ENCODE data around the gene ITGA3.
"Not testable (repeated sequence)": the region's sequence is repeated elsewhere in the genome, so short reads cannot be mapped to it uniquely, and the experiment has no call there.

The ITGA3 gene

DNA sequence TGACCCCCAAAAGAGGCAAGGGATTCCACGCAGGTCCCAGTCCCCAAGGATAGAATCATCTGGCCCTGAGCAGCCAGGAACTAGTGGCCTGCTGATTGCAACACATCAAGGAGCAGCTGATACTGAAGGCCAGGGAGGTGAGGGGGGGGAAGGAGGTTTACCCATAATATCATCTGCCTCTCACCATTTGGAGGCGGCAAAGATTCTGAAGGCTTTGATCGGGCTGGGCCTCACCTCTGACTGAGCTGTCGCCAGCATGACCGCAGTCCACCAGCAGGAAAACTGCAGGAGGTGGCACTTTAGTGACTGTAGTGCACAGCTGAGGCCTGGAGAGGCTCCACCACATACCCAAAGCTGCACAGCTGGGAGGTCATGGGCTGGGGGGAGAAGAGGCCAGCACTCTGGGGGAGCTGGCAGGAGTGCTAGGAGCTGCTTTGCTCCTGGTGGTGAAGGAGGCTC, 20.5 kb upstream of the ITGA3 start:
- DNase-seq (ENCODE audit: low spot score): no peak

DNA sequence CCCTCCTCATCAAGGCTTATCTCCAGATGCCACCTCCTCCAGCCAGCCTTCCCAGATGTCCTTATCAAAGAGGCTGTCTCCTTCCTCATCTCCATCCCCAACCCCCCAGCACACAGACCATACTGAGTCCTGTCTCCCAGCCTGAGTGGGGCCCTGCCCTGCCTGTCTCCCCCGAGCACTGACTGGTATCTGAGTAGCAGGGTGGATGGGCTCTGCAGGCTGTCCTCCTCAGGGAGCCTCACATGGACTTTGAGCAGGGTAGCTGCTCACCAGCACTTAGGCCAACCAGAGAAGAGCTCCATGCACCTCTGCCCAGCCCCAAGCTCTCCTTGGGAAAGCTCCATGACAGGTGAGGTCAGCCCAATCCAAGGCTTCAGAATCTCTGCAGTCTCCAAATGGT, 20.0 kb upstream of the ITGA3 start:
- no peak for DNase-seq (ENCODE audit: low spot score)

DNA sequence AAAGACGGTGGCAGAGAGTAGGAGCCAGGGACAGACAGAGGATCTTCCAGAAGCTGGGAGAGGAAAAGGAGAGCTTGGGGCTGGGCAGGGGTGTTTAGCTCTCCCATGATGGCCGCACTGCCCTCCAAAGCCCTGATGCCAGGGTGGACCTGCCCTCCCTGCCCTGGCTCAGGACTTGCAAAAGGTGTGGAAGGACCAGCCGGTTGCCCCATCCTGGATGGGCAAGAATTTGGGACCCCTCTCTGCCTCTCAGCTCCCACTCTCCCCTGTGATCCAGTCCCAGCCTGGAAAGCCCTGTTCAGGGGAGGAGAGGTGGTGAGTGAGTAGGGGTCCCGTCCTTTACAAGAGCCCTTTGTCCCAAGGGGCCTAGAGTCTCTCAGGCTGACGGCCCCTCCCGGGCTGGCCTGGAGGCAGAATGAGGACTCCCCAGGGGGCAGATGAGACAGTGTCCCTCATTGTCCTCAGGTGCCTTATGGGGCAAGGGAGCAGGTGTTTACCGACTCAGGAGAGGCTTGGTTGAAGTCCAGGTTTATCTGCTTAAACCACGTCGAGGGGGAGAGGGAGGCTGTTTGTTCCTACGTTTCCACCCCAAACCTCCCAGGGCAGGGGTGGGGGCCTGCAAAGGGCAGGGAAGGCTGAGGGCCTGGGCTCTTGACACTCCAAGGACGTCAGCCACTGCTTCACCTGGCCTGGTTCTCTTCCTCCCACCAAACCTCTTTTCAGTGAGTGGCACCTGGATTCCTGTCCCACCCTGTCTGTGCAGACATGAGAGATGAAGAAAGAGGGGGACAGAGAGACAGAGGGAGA, 19.3 kb upstream of the ITGA3 start:
- no peak for DNase-seq (ENCODE audit: low spot score)

DNA sequence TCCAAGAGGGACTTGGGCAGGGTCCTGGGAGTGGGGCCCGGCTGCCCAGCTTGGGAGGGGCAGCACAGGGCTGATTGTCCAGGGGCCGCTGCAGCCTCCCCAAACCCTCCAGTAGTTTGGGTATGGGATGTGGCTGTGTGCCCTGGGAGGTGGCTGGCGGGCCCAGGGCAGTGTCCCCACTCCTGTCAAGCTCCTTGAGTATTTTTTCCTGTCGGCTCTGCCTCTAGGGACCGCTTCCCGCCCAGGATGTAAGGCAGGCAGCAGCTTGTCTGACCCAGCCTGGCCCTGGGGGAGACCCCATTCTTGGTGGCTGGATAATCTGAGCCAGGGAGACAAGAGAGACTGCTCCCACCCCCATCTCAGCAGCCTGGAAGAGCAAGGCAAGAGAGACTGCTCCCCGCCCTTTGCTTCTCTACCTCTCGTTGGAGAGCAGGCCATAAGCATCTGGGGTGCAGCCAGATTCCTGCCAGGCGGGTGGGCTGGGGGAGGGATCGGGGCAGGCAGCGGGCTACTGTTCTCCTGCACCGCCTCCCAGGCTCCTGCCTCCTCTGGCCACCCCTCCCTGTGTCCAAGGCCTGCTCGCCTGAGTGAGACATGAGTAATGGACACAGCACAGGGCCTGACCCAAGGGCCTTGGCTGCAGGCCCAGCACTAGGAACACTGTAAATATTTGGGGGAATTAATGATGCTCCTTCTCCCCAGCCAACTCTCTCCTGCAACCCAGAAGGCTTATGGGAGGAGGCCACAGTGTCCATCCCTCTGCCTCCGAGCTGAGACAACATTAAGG, 18.4 kb upstream of the ITGA3 start:
- no peak for DNase-seq (ENCODE audit: low spot score)

DNA sequence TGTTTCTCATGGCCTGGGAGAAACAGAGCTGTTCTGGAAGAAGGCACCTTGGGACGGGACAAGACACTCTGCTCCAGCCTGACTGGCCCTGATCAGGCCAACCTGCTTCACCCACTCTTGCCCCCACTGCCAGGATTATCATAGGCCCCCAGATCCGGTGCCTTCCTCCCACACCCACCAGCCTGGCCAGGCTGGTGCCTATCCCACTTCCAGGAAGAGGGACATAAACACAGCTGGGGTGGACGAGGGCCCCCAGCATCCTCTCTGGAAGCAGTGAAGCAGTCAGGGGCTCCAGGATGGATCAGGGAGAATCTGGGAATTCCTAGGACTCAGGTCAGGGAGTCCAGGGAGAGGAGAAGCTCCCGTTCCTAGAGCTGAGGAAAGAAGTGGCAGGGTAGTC, 16.9 kb upstream of the ITGA3 start:
- DNase-seq (ENCODE audit: low spot score): no peak

DNA sequence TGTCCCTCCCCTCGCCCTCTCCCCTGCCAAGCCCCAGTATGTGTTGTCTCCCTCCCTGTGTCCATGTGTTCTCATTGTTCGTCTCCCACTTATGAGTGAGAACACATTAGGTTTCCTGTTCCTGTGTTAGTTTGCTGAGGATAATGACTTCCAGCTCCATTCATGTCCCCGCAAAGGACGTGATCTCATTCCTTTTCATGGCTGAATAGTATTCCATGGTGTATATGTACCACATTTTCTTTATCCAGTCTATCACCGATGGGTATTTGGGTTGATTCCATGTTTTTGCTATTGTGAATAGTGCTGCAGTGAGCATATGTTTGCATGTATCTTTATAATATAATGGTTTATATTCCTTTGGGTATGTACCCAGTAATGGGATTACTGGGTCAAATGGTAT, 15.4 kb upstream of the ITGA3 start:
- not testable (repeated sequence) for DNase-seq (ENCODE audit: low spot score)

DNA sequence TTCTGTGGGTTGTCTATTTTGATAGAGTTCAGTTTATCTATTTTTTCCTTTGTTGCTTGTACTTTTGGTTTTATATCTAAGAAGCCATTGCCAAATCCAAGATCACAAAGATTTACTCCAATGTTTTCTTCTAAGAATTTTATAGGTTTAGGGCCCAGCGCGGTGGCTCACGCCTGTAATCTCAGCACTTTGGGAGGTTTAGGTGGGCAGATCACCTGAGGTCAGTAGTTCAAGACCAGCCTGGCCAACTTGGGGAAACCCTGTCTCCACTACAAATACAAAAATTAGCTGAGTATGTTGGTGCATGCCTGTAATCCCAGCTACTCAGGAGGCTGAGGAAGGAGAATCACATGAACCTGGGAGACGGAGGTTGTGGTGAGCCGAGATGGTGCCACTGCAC, 13.7 kb upstream of the ITGA3 start:
- DNase-seq (ENCODE audit: low spot score): no peak

DNA sequence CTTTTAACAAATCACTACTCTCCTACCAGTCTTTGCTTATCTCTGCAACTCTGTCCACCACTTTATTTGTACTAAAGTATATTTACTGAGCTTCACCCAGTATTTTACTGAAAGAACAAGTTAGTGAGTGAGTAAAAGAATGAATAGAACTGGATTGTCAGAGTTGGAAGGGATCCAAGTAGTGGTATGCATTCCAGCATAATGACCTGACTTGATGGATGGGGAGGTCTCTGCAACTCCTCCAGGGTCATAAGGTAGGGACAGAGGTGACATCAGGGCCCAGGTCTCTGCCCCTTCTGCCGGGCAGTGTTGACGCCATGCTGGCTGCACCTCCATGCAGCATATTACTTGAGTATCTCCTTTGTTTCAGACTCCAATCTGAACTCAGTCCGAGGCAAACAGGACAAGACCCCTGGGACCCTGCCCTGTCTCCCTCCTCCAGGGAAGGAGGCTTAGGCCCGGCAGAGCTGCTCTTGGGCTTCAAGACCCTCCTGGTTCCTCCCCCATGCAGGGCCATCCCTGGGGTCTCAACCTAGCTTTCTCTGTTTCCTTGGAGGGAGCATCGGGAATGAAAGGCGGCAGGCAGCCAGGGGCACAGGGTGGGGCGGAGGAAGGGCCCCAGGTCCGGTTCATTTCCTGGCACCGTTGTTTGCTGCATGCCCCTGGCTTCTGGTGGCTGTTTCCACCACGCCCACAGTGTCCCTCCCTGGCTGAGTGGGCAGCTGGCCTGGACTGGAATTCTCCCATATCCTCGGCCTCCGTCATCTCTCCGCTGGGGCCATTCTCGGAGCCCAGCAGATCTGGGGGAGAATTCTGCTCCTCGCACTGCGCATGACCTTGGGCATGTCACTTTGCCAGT, 12.4 kb upstream of the ITGA3 start:
- DNase-seq (ENCODE audit: low spot score): no peak

DNA sequence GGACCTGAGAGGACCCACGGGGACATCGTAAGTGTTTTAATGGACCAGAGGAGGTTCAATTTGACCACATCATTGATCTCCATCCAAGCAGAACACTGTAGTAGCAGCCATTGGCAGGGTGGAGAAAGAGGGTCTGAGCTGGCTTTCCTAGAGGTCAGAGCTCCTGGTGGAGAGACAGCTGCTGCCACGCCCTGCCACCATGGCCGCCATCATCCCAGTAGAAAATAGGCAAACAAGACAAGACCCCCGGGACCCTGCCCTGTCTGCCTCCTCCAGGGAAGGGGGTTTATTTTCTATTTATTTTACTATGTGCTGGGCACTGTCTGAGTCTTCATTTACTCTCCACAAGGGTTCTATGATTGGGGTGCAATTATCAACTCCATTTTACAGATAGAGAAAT, 11.4 kb upstream of the ITGA3 start:
- DNase-seq (ENCODE audit: low spot score): no peak

DNA sequence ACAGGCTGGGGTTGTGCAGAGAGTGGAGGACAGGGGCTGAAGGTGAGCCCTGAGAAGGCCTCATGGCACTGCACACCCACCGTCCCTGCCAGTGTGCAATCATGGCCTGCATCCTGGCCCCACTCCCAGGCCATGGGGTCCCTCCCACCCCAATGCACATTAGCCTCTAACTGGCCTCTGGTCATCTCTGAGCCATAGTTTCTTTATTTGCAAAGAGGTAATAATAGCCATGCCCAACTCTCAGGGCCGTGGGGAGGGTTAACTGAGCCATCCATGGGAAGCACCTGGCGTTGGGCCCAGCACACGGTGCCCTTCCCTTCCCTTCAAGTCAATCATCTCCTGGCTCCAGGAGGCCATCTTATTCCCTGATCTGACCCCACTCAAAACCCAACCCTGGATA, 10.8 kb upstream of the ITGA3 start:
- DNase-seq (ENCODE audit: low spot score): no peak

DNA sequence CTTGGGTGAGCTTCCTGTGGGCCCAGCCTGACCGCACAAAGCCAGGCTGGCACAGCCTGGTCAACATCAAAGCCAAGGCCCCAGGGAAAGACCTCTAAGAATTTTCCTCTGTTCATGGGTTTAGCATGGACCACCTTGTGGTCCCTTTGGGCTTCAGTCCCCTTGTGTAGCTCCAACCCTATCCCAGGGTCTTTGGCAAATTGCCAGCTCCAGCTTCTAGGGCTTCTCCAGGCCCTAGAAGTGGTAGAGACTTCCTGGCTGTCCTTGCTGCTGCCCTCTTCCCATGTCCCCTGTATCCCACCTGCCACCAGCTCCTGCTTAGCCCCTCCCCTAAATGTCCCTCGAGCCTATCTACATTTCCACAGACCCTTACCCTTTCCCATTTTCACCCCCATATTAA, 9.7 kb upstream of the ITGA3 start:
- DNase-seq (ENCODE audit: low spot score): no peak

DNA sequence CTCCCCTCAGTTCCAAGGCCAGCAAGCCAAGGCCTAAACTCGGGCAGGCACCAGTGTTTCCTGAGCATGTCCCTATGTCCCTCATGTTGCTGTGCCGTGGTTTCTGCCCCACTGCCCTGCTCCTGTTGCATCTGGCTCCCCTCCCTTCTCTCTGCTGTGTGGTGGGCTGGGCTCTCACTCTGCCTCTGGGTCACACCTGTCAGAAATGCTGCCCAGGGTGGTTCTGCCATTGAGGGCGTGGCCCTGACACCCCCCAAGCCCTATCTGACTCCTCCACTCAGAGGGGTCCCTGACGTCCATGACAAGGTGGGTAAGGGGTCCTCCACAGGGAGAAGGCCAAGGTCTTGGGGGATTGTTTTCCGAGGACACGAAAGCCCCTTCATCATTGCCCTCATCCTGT, 9.2 kb upstream of the ITGA3 start:
- no peak for DNase-seq (ENCODE audit: low spot score)

DNA sequence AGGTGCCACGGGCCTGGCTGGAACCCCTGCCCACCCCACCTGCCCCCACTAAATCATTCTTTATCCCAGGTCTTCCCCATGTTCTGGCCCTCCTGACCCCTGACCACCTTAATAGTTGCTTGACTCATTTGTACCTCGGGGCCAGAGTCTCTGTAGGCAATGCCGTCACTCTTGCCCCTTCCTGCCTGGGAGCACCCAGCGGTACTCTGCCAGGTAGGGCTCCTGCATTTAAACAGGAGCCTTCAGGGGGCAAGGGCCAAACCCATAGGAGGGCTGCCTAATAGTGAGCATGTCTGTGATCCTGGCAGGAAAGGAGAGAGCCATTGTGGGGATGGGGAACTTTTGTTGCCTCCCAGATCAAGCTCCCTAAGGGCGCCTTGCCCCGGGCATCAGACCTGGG, 8.8 kb upstream of the ITGA3 start:
- DNase-seq (ENCODE audit: low spot score): no peak

DNA sequence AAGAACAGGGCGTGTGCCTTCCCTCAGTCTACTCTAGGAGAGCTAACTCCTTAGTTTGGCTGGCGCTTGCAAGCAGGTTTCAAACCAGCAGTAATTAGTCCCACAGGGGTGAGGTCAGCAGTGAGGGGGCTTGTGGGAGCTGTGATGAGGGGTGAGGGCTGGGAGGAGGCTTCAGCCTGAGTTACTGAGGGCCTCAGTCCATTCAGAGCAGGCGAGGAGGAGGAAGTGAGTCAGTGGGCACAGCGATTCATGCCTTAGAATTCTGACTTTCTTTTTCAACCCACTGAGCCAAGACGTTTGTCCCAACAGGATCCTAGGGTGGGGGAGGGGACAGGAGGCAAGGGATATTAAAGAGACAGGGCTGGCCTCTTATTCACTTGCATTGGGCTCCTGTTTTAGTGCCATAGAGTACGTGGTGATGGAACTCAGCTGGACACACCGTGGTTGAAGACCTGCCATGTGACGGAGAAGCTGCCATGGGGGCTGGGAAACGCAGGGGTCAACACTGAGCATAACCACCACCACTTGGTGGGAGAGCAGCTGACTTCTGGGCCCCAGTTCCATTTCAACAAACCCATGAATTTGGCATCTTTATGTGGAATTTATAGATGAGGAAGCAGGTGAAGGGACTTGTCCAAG, 8.3 kb upstream of the ITGA3 start:
- DNase-seq (ENCODE audit: low spot score): peak; percentile 98

DNA sequence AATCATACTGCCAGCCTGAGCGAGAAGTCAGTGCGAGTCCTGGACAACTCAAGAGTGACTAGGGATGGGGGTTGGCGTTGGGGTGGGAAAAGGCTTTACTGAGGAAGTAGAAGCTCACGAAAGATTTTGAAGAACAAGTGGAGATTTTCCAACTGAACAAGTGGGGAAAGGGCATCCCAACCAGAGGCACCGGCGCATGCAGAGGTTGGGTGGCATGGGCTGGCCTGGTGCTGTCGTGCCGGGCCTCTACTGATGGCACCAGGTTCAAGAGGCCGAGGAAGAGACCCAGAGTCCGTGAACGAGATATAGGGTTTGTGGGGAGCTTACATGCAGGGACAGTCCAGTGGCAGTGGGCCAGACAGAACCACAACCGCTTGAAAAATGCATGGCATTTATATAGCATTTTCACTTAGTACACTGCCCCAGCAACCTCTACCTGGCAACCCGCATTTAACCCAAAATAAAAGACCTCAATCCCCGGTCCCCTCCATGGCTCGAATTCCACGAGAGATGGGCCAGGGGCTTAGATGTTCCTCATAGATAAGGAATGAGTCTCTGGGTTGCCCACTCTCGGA, 7.7 kb upstream of the ITGA3 start:
- DNase-seq (ENCODE audit: low spot score): no peak

DNA sequence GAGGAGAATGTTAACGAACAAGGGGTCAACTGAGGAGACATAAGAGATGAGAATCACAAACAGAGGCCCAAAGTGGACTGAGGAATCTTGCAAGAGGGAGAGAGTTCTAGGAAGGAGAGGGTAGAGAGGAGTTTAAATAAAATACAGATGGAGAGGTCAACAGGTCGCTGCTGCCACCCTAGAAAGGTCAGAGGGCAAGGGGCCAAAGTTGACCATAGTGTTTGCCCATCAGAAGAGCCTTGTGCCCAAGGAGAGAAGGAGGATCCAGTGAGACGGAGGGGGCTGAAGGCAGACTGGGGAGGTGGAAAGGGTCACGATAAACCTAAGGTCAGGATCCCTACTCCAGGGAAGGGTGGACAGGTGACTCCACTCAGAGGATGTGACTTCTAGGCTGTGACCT, 6.9 kb upstream of the ITGA3 start:
- no peak for DNase-seq (ENCODE audit: low spot score)

DNA sequence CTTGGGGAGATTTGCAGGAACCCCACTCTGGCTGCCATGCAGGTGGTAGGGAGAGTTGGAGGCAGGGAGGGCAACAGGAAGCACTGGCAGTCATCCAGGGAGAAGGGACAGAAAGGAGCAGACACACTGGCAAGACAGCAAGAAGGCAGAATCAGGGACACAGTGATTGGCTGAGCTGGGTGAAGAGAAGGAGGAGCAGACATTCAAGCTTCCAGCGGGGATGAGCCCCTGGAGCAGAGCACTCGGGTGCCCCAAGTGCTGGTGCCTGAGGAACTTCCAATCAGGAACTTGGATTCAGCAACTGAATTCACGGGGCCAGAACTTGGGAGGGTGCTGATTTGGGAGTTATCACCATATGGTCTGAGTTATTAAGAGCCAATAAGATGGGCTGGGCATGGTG, 6.3 kb upstream of the ITGA3 start:
- no peak for DNase-seq (ENCODE audit: low spot score)

DNA sequence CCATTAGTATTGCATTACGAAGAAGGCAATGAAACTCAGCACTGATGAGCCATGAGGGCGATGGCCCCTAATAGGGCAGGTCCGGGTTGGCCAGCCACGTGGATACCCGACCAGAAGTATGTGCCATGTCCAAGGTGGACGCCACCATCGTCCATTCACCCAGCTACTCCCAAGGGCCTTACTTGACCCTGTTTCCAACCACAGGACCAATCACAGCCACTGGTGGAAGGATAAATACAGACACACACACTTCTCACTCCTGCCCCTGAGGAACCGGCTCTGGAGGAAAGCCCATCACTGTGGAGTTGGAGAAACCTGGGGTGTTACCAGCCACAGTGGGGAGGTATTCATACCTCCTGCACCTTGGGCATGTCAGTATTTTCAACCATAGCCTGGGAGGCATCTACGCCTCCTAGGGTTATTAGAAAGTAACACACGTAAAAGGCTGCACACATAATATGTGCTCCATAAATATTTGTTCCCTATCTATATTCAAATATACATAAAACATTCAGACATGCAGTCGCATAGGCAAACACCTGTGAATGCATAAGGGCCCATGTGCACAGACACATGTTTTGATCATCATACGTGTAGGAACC, 5.4 kb upstream of the ITGA3 start:
- DNase-seq (ENCODE audit: low spot score): no peak

DNA sequence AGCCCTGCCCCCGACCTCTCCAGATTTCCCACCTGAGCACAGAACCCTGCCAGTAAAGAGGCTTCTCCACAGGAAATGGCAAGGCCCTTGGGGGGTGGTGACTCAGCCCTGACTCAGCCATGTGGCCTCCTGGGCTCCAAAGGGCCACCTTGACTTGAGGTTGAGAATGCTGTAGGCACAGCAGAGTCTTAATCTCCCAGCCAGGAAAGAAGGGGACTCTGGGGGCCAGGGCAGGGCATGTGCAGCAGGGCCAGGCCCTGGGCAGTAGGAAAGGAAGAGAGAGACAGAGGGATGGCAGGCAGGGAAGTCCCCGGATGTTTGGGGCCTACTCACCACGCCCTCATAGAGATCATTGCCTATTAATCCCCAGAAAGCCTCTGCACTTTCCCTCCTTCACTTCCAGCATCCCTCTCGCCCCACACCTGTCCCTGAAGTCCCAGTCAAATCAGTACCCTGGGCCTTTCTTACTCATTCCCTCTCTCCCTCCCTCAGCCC, 4.8 kb upstream of the ITGA3 start:
- DNase-seq (ENCODE audit: low spot score): peak; percentile 78

DNA sequence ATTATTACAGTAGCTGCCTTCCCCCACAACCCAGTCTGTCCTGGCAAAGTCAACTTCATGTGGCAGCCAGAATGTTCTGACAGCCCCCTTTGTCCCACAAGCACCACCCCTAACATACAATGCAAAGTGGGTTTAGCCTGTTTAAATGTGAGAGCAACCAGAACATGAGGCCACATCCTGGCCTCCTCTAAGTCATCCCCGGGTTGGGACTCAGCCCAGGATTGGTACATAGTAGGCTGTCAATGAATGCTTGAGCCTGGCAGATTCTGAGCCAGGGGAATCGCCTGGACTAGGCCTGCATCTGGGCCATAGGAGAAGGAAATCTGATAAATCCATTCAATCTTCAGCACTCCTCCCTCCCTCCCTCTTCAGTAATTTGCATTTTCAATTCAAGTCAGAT, 4.3 kb upstream of the ITGA3 start:
- DNase-seq (ENCODE audit: low spot score): no peak

DNA sequence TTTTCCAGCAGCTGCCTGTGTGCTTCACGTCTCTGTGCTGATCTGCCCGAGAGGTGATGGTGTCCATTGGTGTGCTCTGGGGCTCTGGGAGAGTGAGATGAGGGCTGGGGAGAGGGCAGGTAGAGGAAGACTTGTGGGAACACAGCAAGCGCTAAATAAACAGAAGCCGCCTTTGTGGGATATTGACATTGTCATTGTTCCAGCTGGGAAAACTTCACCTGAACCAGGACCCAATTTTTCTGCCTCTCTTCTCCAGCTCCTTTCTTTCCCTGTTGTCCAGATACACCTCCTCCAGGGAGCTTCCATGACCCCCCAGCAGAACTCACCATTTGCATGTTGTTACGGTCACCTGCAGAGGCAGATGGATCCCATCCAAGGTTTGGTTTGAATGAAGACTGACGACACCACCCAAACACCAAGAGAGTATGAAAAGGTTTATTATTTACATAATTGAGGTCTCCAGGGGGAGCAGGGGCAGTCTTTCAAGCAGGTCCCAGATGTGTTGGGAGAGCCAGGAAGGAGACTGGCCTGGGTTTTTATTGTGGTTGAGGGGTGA, 3.6 kb upstream of the ITGA3 start:
- no peak for DNase-seq (ENCODE audit: low spot score)
